Measurements from ENCODE around the gene TMEM259.

The TMEM259 gene

DNA sequence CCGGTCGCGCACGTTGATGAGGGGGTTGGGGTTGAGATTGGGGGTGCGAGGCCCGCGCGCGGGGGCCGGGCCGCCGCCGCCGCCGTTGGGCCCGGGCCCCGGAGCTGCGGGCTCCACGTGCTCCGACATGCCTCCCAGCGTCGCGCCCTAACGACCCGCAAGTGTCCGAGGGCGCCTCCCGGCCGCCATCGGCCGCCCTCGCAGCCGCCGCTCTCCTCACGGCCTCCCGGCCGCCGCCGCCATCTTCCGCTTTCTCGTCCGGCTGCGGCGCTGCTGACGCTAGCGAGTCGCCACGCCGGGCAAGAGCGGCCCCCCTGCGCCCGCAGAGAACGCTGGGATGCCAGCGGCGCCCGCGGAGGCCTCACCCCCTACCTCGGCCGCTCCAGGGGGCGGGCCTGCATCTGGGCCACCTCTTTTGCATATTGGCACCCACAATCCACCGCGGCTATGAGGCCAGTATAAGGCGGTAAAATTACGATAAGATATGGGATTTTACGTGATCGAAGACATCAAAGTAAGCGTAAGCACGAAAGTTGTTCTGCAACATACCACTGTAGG is at the start of gene TMEM259:
Gene TMEM259, minus strand, starts transcription at position 256 of the 558 bp plus-strand sequence. Its CDS starts 127 bp downstream, at position 129.
- DNase-seq (ENCODE audit: low read depth in 2 of 2) = peak; percentile 92 to 96

DNA sequence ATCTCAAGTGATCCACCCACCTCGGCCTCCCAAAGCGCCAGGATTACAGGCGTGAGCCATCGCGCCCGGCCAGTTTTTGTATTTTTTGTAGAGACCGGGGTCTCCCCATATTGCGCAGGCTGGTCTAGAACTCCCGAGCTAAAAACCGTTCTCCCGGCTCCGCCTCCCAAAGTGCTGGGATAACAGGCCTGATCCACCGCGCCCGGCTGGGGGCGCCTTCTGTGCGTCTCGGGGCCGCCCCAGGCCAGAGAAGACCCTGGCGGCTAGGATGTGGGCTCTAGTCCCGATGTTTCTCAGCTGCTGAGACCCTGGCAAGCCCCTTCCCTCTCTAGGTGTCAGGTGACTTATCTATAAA is 49.6 kb upstream of the TMEM259 start:
- no peak for DNase-seq (ENCODE audit: low read depth in 2 of 2)

DNA sequence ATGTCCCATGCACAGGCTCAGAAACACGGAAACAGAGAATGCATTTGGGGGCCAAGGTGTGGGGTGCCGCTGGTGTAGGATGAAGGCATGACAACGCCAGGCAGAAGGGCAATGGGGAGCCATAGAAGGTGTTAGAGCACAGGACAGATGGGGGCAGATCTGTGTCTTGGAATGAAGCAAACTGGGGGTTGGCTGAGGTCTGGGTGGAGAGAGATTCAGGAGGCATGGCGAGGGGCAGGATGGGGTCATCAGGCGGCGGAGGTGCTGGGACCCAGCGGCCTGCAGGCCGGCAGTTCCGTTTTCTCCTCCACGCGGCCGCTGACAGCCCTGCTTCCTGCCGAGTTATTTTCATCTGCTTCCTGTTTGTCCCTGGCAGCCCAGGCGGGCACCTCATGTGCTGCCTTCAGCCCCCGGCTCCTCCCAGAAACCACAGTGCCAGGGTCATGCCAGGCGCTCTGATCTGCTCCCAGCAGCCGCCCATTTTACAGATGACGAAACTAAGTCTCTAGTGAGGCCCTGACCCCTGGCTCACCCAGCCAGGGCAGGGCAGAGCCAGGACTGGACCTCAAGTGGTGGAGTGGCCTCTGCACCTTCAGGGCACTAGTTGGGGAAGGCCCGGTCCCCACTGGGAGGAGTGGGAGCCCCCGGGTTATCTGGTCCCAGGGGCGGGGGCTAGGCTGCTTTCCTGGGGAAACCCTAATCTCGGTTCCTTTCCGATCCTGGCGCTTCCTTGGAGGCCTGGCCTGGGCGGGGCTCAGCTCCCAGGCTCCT is 48.3 kb upstream of the TMEM259 start:
- no peak for DNase-seq (ENCODE audit: low read depth in 2 of 2)

DNA sequence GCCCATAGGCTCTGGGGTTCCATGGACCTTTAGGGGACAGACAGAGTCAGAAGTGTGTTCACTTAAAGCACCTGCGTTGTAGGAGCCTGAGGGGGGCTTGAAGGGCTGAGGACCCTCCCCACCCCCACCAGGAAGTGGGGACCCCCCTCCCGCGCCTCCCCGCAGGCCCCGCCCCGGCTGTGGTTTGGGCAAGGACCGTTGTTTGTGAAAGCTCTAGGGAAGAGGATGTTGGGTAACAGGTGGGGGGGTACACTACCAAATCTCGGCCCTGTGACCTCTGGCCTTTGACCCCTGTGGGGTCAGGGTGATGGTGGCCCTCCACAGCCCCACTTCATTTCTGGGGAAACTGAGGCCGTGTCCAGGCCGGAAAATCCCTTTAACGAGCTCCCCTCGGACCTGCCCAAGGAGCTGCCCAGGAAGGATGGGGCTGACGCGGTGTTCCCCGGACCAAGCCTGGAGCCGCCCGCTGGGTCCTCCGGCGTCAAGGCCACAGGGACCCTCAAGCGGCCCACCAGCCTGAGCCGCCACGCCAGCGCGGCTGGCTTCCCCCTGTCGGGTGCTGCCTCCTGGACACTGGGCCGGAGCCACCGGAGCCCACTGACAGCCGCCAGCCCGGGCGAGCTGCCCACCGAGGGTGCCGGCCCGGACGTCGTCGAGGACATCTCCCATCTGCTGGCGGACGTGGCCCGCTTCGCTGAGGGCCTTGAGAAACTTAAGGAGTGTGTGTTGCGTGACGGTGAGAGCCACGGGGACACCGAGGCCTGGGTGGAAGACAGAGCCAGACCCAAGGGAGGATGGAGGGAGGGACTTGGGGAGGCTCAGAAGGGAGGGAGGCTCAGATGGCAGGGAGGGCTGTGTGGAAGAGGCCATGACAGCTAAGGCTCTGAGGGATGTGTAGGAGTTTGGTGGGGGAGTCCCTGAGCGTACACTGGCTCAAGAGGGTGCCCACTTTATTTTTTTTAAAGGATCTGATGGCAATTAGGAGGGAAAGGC is 47.4 kb upstream of the TMEM259 start:
- DNase-seq (ENCODE audit: low read depth in 2 of 2) = no peak

DNA sequence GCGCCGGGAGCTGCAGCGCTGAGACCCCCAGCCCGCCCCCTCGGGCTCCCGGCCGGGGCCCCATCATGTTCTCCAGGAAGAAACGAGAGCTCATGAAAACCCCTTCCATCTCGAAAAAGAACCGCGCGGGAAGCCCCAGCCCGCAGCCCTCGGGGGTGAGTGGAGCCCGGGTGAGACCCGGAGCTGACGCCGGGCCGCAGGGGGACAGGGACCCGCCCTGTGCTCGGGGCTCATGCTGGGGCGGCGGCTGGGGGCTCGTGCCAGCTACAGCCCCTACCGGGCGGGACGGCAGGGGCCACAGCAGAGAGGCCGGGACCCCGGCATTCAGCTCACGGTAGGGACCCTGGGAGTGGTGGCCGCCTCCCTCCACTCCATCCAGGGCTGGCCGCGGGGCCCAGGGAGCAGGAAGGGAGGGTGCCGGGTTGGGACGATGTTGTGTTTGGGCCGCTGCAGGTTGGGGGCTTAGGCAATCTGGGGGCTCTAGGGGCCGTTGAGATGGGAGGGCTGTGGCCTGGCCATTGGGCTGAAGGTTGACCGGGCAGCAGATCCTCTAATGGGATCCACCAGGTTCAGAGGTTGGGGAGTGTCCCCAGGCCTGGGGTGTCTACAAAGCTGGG is 46.5 kb upstream of the TMEM259 start:
- peak in 1 of 2 donors; percentile 63 for DNase-seq (ENCODE audit: low read depth in 2 of 2)

DNA sequence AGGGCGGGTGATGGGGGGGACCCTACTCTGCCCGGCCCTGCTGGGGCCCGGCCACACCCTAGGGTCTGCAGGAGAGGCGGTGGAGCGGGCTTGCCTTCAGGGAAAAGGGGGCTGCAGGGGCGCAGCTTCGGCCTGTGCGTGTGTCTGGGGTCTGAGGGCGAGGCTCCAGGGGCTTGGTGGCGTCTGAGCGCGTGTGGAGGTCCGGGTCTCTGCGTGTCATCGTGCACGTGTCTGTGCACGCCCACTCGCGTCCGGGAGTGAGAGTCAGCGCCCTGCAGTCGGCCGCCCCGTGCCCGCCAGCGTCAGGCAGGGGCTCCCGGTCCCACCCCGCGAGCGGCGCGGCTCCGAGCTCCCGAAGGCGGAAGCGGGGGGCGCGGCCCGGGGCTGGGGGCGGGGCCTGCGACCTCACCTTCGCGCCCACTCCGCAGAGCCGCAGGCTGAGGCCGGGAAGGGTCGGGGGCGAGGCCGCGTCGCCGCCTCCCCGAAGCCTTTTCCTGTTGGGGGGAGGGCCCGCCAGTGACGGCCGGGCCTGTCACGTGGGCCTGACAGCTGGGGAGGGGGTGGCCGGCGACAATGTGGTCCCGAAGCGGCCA is 45.9 kb upstream of the TMEM259 start, which contains the start of gene ARHGAP45:
Gene ARHGAP45, plus strand, starts transcription at position 420 of the 593 bp plus-strand sequence. CDS start 239 bp downstream, outside the sequence.
- peak; percentile 71 to 83 for DNase-seq (ENCODE audit: low read depth in 2 of 2)

DNA sequence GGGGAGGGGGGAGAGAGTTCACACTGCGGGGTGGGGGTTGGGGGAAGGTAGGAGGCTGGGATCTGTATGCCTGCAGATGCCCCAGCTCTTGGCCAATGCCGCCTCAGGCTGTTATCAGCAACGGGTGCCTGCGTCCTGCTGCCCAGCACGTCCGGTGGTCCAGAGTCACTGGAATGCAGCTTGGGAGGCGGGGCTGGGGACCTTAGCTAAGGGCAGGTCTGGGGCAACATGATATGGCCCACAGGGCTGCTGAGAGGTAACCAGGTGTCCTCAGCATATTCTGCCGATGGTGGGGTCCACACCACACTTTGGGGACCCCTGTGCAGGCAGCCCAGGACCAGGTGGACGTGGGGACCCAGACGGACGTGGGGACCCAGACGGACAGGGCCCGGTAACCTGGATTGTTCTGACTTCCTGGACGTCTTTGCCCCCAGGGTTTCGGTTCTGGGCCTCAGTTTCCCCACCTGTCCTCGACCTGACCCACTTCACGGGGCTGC is 45.4 kb upstream of the TMEM259 start:
- DNase-seq (ENCODE audit: low read depth in 2 of 2) = no peak

DNA sequence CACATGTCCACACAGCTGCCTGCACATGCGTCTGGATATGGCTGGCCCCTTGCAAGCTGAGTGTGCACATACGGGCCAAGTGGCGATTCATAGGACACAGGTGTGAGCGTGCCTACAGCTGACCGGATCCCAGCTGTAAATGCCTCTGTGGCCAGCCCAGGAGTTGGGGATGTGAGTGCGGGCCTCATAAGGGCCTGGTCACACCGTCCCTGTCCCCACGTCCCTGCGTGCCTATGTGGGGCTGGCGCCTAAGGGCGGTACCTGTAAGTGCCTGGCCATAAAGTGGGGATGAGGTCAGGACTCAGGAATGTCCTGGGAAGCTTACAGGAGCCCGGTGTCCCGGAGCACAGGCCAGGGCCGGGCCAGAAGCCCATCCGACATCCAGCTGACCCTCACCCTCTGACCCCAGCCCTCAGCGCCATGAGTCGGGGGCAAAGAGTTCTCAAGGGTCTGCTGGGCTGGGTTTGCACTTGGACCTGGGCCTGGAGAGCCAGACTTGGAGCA is 44.7 kb upstream of the TMEM259 start:
- DNase-seq (ENCODE audit: low read depth in 2 of 2) = no peak

DNA sequence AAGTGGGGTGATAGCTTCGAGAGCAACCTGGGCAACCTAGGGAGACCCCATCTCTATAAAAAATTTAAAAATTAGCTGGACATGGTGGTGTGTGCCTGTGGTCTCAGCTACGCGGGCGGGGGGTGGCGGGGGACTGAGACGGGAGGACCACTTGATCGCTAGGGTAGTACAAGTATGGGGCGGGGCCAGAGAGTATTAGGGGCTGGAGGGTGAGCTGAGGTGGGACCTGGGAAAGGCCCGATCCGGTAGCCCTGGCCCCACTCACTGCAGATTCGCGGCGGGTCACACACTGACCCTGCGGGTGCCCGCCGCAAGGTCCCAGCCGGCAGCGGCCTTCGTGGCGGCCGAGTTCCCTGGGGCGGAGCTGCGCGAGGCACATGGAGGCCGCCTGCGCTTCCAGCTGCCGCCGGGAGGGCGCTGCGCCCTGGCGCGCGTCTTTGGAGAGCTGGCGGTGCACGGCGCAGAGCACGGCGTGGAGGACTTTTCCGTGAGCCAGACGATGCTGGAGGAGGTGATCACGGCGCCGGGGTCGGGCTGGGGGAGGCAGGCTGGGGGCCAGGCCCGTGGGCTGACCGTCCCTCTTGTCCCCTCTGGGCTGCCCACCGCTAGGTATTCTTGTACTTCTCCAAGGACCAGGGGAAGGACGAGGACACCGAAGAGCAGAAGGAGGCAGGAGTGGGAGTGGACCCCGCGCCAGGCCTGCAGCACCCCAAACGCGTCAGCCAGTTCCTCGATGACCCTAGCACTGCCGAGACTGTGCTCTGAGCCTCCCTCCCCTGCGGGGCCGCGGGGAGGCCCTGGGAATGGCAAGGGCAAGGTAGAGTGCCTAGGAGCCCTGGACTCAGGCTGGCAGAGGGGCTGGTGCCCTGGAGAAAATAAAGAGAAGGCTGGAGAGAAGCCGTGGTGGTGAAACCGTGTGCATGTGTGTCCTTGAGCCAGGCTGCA is 44.0 kb upstream of the TMEM259 start:
- peak; percentile 62 to 65 for DNase-seq (ENCODE audit: low read depth in 2 of 2)

DNA sequence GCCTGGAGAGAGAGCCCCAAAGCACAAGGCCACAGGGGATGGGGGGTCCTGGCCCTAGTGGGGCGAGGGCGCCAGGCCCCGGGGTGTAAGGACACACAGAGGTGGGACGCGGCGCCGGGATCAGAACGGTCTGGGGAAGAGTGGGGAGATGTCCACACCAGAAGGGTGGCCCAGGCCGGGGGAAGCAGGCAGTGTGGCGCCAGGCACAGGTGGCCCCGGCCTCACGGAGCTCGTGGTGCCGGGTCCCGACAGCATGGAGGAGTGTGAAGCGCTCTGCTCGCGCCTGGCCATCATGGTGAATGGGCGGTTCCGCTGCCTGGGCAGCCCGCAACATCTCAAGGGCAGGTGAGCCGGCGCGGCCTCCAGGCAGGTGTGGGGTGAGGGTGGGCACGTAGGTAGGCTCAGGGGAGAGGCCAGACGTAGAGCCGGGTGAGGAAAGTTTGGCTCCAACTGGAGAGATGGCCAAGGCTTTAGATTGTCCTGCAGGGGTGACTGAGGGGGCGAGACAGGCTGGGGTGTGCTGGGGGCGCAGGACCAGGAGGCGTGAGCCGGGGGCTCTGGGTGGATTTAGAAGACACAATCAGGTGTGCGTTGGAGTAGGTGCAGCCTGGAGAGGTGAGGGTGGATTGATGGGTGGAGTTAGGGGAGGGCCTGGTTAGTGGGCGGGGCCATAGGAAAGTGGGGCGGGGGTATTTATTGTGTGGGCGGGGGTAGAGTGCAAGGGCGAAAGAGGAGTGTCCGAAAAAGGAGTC is 43.2 kb upstream of the TMEM259 start:
- DNase-seq (ENCODE audit: low read depth in 2 of 2) = no peak

DNA sequence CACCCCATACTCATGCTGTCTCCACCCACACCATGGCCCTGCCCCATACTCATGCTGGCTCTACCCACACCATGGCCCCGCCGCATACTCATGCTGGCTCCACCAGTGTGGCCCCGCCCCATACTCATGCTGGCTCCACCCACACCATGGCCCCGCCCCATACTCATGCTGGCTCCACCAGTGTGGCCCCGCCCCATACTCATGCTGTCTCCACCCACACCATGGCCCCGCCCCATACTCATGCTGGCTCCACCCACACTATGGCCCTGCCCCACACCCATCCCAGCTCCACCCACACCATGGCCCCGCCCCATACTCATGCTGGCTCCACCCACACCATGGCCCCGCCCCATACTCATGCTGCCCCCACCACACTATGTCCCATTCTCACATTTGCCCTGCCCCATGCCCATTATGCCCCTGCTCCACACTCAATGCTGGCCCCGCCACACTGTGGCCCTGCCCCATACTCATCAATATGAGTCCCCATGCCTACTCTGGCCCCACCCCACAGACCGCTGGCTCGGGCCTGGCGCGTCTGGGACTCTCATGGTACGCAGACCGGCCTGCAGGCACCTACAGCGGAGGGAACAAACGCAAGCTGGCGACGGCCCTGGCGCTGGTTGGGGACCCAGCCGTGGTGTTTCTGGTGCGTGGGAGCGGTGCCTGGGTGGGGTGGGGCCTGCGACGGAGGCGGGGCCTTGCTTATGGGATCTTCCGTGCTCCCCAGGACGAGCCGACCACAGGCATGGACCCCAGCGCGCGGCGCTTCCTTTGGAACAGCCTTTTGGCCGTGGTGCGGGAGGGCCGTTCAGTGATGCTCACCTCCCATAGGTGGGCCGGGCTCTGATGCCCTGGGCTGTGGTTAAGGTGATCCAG is 42.3 kb upstream of the TMEM259 start:
- DNase-seq (ENCODE audit: low read depth in 2 of 2) = peak in 1 of 2 donors; percentile 62

DNA sequence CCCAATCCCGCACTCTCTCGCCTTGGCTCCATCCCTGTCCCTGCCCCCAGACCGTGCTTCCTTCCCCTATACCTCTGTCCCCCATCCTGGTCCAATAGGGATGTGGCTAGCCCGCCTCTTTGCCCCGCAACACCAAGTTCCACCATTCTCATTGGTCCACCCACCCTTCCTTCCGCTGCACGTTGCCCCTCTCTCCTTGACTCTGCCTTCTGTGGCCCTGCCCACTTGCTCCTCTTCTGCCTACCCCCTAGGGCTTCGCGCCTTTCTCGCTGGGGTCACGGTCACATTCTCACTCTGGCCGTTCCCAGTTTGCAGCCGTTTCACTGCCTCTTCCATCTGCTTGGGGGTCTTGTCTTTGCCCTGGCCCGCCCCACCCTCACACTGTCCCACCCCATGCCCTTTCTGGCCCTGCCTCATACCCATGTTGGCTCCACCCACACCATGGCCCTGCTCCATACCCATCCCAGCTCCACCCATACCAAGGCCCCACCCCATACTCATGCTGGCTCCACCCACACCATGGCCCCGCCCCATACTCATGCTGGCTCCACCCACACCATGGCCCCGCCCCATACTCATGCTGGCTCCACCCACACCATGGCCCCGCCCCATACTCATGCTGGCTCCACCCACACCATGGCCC is 41.6 kb upstream of the TMEM259 start:
- DNase-seq (ENCODE audit: low read depth in 2 of 2) = no peak

DNA sequence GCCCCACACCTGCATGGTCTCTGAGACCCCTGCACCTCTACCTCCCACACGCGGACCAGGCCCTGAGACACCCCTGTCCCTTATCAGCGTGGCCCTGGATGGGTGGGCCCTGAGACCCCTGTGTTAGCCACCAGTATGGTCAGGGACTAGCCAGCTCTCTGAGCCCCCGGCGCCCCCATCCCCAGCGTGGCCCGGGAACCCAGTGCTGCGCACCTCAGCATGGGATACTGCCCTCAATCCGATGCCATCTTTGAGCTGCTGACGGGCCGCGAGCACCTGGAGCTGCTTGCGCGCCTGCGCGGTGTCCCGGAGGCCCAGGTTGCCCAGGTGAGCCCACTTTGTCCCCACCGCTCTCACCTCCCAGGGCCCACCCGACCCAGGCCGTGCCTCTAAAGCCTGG is 41.1 kb upstream of the TMEM259 start:
- no peak for DNase-seq (ENCODE audit: low read depth in 2 of 2)

DNA sequence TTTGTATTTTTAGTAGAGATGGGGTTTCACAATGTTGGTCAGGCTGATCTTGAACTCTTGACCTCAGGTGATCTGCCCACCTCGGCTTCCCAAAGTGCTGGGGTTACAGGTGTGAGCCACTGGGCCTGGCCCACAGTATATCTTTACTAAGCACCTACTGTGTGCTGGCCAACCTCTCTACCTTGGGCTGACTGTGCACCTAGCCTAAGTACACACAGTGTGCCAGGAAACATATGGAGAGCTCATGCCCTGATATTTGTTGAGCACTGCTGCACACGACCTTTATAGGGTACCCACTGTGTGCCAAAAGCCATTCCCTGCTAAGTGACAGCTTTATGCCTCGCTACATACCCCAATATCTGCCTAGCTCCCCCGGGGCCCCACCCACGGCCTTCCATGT is 39.8 kb upstream of the TMEM259 start:
- no peak for DNase-seq (ENCODE audit: low read depth in 2 of 2)

DNA sequence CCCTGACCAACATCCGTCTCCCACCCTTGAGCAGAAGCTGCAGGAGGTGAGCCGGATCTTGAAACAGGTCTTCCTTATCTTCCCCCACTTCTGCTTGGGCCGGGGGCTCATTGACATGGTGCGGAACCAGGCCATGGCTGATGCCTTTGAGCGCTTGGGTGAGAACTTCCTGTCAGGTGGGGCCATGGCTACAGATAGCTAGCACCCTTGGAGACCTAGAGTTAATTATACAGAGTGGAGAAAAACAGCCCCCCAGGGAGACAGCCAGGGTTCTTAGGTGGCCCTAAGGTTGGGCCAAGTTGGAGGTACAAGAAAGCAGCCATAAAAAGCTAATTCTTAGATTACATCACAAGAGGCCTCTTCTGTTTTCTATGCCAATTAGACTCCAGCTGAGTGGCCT is 37.2 kb upstream of the TMEM259 start:
- no peak for DNase-seq (ENCODE audit: low read depth in 2 of 2)

DNA sequence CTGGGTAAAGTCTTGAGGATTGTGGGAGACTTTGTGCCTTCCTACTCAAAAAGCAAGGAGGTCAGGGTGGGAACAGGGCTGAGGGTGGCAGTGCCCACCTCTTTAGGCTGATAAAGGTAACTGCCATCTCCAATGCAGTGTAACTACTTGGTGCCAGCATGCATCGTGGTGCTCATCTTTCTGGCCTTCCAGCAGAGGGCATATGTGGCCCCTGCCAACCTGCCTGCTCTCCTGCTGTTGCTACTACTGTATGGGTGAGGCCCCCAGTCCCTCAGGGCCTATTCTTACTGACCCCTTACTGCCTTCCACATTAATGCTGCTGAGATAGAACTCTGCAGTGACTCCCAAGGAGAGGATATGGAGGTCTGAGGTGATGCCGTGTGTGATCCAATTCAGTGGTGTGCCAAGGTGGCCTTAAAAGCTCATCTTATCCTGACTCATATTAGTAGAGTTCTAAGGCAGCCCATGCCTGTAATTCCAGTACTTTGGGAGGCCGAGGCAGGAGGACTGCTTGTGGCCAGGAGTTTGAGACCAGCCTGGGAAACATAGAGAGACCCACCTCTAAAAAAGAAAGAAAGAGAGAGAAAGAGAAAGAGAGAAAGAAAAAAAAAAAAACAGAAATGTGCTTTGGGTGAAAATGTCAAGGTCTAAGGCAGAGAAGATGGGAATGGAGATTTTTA is 36.4 kb upstream of the TMEM259 start:
- no peak for DNase-seq (ENCODE audit: low read depth in 2 of 2)
